Measurements from ENCODE around the gene PRKD1. TPM values are rescaled to one million over a fixed set of nuclear protein-coding genes. Genes with fewer than 3 reads are reported as not detected.

Gene PRKD1
- total RNA-seq, 4 donors from 2014 or later = 3.0 to 5.4 (median 3.6) TPM

- Histone ChIP-seq H3K4me1 (no peaks in the 10 kb centered on the region), H3K27me3 (no peaks in the 10 kb centered on the region), H3K9me3 (no peaks in the 10 kb centered on the region), H3K4me3 (no peak overlapping the region), H3K27ac (no peak overlapping the region), H3K36me3 (no peaks in the 10 kb centered on the region)
- no peak for DNase-seq (ENCODE audit: low spot score in 2 of 2)
- TF ChIP-seq POLR2A (IDR thresholded peaks at IDR 0.05) = no peak
- WGBS = 65% methylated on average over 7 of the region's 7 CpGs
Measured at GRCh38 chr14:29895591-29896083, 32.0 kb downstream of the PRKD1 start.

DNA sequence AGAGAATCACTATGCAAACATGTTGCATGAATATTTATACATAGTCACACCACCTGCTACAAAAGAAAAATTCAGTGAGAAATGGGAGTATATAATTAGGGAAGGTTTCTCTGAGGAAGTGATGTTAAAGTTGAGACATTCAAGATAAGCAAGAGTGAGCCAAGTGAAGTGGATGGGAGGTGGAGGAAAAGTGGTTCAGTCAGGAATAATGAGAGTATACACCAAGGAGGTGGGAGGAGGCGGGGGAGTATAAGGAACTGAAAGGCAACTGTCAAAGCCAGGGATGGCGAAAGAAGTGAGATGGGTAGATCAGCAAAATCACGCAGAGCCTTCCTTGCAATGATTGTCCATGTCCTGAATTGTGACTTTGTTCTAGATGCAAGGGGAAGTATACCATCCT, 33.7 kb downstream of the PRKD1 start:
- Histone ChIP-seq H3K27me3 (no peaks in the 10 kb centered on the region), H3K4me3 (no peak overlapping the region), H3K4me1 (no peaks in the 10 kb centered on the region), H3K36me3 (no peaks in the 10 kb centered on the region), H3K9me3 (no peaks in the 10 kb centered on the region), H3K27ac (no peak overlapping the region)
- no peak for DNase-seq (ENCODE audit: low spot score in 2 of 2)
- 95% methylated on average over 3 of the region's 3 CpGs for whole genome bisulfite sequencing
- TF ChIP-seq POLR2AphosphoS5 (IDR thresholded peaks at IDR 0.05) (no peak), EP300 (IDR thresholded peaks at IDR 0.05) (no peak), POLR2A (IDR thresholded peaks at IDR 0.05) (no peak)
- TF ChIP-seq, protein P1, sequence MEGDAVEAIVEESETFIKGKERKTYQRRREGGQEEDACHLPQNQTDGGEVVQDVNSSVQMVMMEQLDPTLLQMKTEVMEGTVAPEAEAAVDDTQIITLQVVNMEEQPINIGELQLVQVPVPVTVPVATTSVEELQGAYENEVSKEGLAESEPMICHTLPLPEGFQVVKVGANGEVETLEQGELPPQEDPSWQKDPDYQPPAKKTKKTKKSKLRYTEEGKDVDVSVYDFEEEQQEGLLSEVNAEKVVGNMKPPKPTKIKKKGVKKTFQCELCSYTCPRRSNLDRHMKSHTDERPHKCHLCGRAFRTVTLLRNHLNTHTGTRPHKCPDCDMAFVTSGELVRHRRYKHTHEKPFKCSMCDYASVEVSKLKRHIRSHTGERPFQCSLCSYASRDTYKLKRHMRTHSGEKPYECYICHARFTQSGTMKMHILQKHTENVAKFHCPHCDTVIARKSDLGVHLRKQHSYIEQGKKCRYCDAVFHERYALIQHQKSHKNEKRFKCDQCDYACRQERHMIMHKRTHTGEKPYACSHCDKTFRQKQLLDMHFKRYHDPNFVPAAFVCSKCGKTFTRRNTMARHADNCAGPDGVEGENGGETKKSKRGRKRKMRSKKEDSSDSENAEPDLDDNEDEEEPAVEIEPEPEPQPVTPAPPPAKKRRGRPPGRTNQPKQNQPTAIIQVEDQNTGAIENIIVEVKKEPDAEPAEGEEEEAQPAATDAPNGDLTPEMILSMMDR (IDR thresholded peaks at IDR 0.05) = no peak

DNA sequence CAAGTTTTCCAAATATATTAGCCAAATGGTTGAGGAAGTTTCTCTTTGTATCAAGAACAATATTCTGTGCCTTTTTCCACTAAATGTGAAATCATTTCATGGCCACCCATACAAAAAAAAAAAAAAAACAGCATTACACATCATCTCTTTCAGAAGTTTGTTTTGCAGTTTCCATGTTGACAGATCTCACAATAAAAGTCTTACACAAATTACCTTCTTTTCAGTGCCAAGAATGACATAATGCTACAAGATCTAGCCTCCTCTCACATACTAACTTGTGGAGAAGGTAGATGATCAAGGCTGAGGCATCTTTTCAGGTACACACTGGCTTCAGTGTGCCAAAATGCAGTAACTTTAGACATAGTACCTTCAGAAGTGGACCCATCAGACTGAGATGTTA, 35.3 kb downstream of the PRKD1 start:
- H3K4me1 ChIP-seq = no peaks in the 10 kb centered on the region
- H3K9me3 ChIP-seq = no peaks in the 10 kb centered on the region
- no peak overlapping the region for H3K4me3 ChIP-seq
- H3K36me3 ChIP-seq = no peaks in the 10 kb centered on the region
- H3K27ac ChIP-seq = no peak overlapping the region
- DNase-seq (ENCODE audit: low spot score in 2 of 2) = no peak
- no peaks in the 10 kb centered on the region for H3K27me3 ChIP-seq
- no peak for TF ChIP-seq POLR2A (IDR thresholded peaks at IDR 0.05)
- TF ChIP-seq, protein P1 (IDR thresholded peaks at IDR 0.05) = no peak
- no peak for TF ChIP-seq POLR2AphosphoS5 (IDR thresholded peaks at IDR 0.05)
- TF ChIP-seq EP300 (IDR thresholded peaks at IDR 0.05) = no peak

GRCh38 chr14:29885988-29886387, 41.7 kb downstream of the PRKD1 start:
- no peak for DNase-seq (ENCODE audit: low spot score in 2 of 2)
- H3K9me3 ChIP-seq = no peaks in the 10 kb centered on the region
- no peaks in the 10 kb centered on the region for H3K27me3 ChIP-seq
- no peaks in the 10 kb centered on the region for H3K4me1 ChIP-seq
- no peak overlapping the region for H3K4me3 ChIP-seq
- no peak for TF ChIP-seq POLR2A (IDR thresholded peaks at IDR 0.05)
- TF ChIP-seq, protein P1 (IDR thresholded peaks at IDR 0.05) = no peak
- no peak for TF ChIP-seq EP300 (IDR thresholded peaks at IDR 0.05)
- no peak for TF ChIP-seq POLR2AphosphoS5 (IDR thresholded peaks at IDR 0.05)
- H3K36me3 ChIP-seq = no peaks in the 10 kb centered on the region
- WGBS = 84% methylated on average over 5 of the region's 5 CpGs
- H3K27ac ChIP-seq = no peak overlapping the region

- Histone ChIP-seq H3K27me3 (no peaks in the 10 kb centered on the region), H3K36me3 (no peaks in the 10 kb centered on the region), H3K9me3 (no peaks in the 10 kb centered on the region), H3K4me1 (no peaks in the 10 kb centered on the region), H3K4me3 (no peak overlapping the region), H3K27ac (no peak overlapping the region)
- 73% methylated on average over 3 of the region's 3 CpGs for WGBS
- DNase-seq (ENCODE audit: low spot score in 2 of 2) = no peak
- no peak for TF ChIP-seq EP300 (IDR thresholded peaks at IDR 0.05)
- TF ChIP-seq, protein P1 (IDR thresholded peaks at IDR 0.05) = no peak
Measured at GRCh38 chr14:29868000-29868399, 59.6 kb downstream of the PRKD1 start.

- Histone ChIP-seq H3K9me3 (no peaks in the 10 kb centered on the region), H3K27ac (no peak overlapping the region), H3K4me1 (no peaks in the 10 kb centered on the region), H3K27me3 (no peaks in the 10 kb centered on the region), H3K4me3 (no peak overlapping the region), H3K36me3 (no peaks in the 10 kb centered on the region)
- WGBS = 70% methylated on average over 2 of the region's 2 CpGs
- TF ChIP-seq, protein P1 (IDR thresholded peaks at IDR 0.05) = no peak
- TF ChIP-seq EP300 (IDR thresholded peaks at IDR 0.05) (no peak), POLR2A (IDR thresholded peaks at IDR 0.05) (no peak), POLR2AphosphoS5 (IDR thresholded peaks at IDR 0.05) (no peak)
- DNase-seq (ENCODE audit: low spot score in 2 of 2) = no peak
Measured at GRCh38 chr14:29865299-29865698, 62.3 kb downstream of the PRKD1 start.
